GM12878 (cell line): ENCODE measurements around the gene TAF4. TPM values are rescaled to one million over a fixed set of nuclear protein-coding genes. Genes with fewer than 3 reads are reported as not detected.

Experiments used
- ATAC-seq: fragments of 200-7000 bp; cut with Tn5 transposase; 3 replicates; pipeline ENCODE4 v1.9.1; 2020; ENCODE audit warnings: mild to moderate bottlenecking, moderate library complexity
- BruUV-seq: library from RNA; stranded (reverse); fragments of 400-500 nt; replicated peaks from 2 replicates; lab custom pipeline; 2021; lab: Mats Ljungman, UMichigan
- CTCF ChIA-PET: fragments of 300-600 bp; sonication (Branson Sonifier 250); formaldehyde crosslinking; extraction: SDS; loops from one replicate; lab custom pipeline; 2021; ENCODE audit warnings: inconsistent platforms; lab: Yijun Ruan, JAX
- POLR2A ChIA-PET: fragments of 350-600 bp; formaldehyde crosslinking; extraction: SDS; loops from one replicate; lab custom pipeline; 2021; ENCODE audit warnings: inconsistent platforms; lab: Charles Lee
- RAD21 ChIA-PET: fragments of 300-600 bp; sonication (Branson Sonifier 250); formaldehyde crosslinking; loops from one replicate; lab custom pipeline; 2023; ENCODE audit warnings: antibody characterized with exemption; ENCODE audit not compliant: unreplicated experiment; lab: Charles Lee
- SMC1A ChIA-PET: fragments of 300-600 bp; sonication (Branson Sonifier 250); formaldehyde crosslinking; loops from one replicate; lab custom pipeline; 2023; ENCODE audit not compliant: unreplicated experiment, uncharacterized antibody; lab: Charles Lee
- DNase-seq: peaks from one replicate; pipeline ENCODE4 v3.0.0-alpha.2; 2011; ENCODE audit warnings: low read depth, low spot score
- FAIRE-seq: peaks from 3 replicates; lab custom pipeline; 2011; peaks lifted over from hg19 to GRCh38; lab: Jason Lieb, UNC
- H2AFZ ChIP-seq: 2 replicates; pipeline ENCODE4 v1.6.0; 2011; ENCODE audit warnings: low read depth, low read length, control low read depth; ENCODE audit not compliant: control insufficient read depth
- H3K27ac ChIP-seq: 2 replicates; pipeline ENCODE4 v1.5.1; 2011; ENCODE audit warnings: control low read depth; ENCODE audit not compliant: control insufficient read depth, insufficient read depth
- H3K27me3 ChIP-seq, 2 experiments: replicated peaks in 1 of 2; 2 replicates each; pipeline versions ENCODE4 v1.6.0 to v1.6.1; 2011; ENCODE audit warnings: low read length in 1 of 2; ENCODE audit not compliant: control insufficient read depth in 2 of 2, insufficient read depth in 2 of 2
- H3K36me3 ChIP-seq, 2 experiments: 2 replicates each; pipeline ENCODE4 v1.5.1; 2011; ENCODE audit warnings: low read length in 1 of 2; ENCODE audit not compliant: control insufficient read depth in 2 of 2, insufficient read depth in 2 of 2
- H3K4me1 ChIP-seq: 2 replicates; pipeline ENCODE4 v1.6.1; 2011; ENCODE audit warnings: mild to moderate bottlenecking, low read length, moderate library complexity, mixed read lengths; ENCODE audit not compliant: control insufficient read depth, insufficient read depth
- H3K4me2 ChIP-seq: 2 replicates; pipeline ENCODE4 v1.6.0; 2011; ENCODE audit warnings: control low read depth; ENCODE audit not compliant: control insufficient read depth, insufficient read depth
- H3K4me3 ChIP-seq: fragments of 200-600 bp; sonication (generic); 2 replicates; pipeline ENCODE4 v1.5.1; 2016
- H3K79me2 ChIP-seq: 2 replicates; pipeline ENCODE4 v1.6.0; 2011; ENCODE audit warnings: low read length; ENCODE audit not compliant: control insufficient read depth, insufficient read depth
- H3K9ac ChIP-seq: 2 replicates; pipeline ENCODE4 v1.8.0; 2011; ENCODE audit warnings: low read length, control low read depth, mixed read lengths; ENCODE audit not compliant: control insufficient read depth, insufficient read depth
- H3K9me3 ChIP-seq: replicated peaks from 3 replicates; pipeline ENCODE4 v1.5.1; 2011; ENCODE audit warnings: mild to moderate bottlenecking, low read length; ENCODE audit not compliant: control insufficient read depth, insufficient read depth
- H4K20me1 ChIP-seq: 2 replicates; pipeline ENCODE4 v1.6.0; 2011; ENCODE audit not compliant: control insufficient read depth, insufficient read depth
- CBFB ChIP-seq: IDR thresholded peaks from 2 replicates; pipeline ENCODE4 v1.6.1; 2016; ENCODE audit warnings: antibody characterized with exemption, low read depth
- FOS ChIP-seq: IDR thresholded peaks from 3 replicates; pipeline ENCODE4 v1.6.1; 2011; ENCODE audit warnings: borderline replicate concordance; ENCODE audit not compliant: insufficient read length; ENCODE audit errors: extremely low read depth
- KLF5 ChIP-seq: fragments of 450-650 bp; IDR thresholded peaks from 2 replicates; pipeline ENCODE4 v1.6.1; 2014; ENCODE audit warnings: mild to moderate bottlenecking; ENCODE audit not compliant: partially characterized antibody
- MEF2A ChIP-seq: IDR thresholded peaks from 2 replicates; pipeline ENCODE4 v1.6.1; 2011; ENCODE audit warnings: low read depth, mild to moderate bottlenecking, low read length, moderate library complexity; ENCODE audit not compliant: insufficient read depth
- MYC ChIP-seq: IDR thresholded peaks from 2 replicates; pipeline ENCODE4 v1.6.1; 2011; ENCODE audit warnings: mild to moderate bottlenecking, low read length, moderate library complexity, inconsistent platforms; ENCODE audit not compliant: insufficient read depth, insufficient replicate concordance, insufficient read length, severe bottlenecking
- NFYB ChIP-seq: IDR thresholded peaks from 2 replicates; pipeline ENCODE4 v1.6.1; 2011; ENCODE audit warnings: low read depth, mild to moderate bottlenecking, low read length, improper control_type of control experiment, moderate library complexity; ENCODE audit not compliant: insufficient read depth
- TARDBP ChIP-seq: IDR thresholded peaks from 2 replicates; pipeline ENCODE4 v1.6.1; 2016; ENCODE audit warnings: borderline replicate concordance
- TBL1XR1 ChIP-seq: IDR thresholded peaks from 2 replicates; pipeline ENCODE4 v1.6.1; 2012; ENCODE audit warnings: low read depth, low read length, improper control_type of control experiment
- USF1 ChIP-seq: IDR thresholded peaks from 2 replicates; pipeline ENCODE4 v1.6.1; 2011; ENCODE audit warnings: borderline replicate concordance, low read depth, mild to moderate bottlenecking, moderate library complexity, mixed read lengths, low read length; ENCODE audit not compliant: insufficient read depth; ENCODE audit errors: extremely low read length
- ZSCAN29 ChIP-seq: fragments of 450-650 bp; IDR thresholded peaks from 2 replicates; pipeline ENCODE4 v1.6.1; 2017; ENCODE audit warnings: mild to moderate bottlenecking, moderate library complexity
- WGBS: methylation state at CpG from one replicate; pipeline ENCODE4 v1.1.6; 2016; ENCODE audit warnings: low lambda C conversion rate; ENCODE audit not compliant: insufficient replicate concordance, insufficient coverage; ENCODE audit errors: missing lambda C conversion rate; 5-methylcytosine and 5-hydroxymethylcytosine counted together
- in situ Hi-C: fragments of 300-500 bp; cut with MboI; formaldehyde crosslinking; loops from 9 replicates; pipeline ENCODE4 v1.14.3; 2018; ENCODE audit warnings: mixed read lengths
- intact Hi-C: fragments of 100-400 bp; cut with micrococcal nuclease; formaldehyde crosslinking; loops from one replicate; pipeline ENCODE4 v1.14.2; 2022; ENCODE audit not compliant: unreplicated experiment
- polyA plus RNA-seq, 11 experiments: library from polyadenylated mRNA; depleted of rRNA in 4 of 11; unstranded in 6 of 11; stranded (reverse) in 5 of 11; fragments of >200 nt; fragmentation: Nextera tagmentation in 4 of 11; fragmentation: Illumina TruSeq in 1 of 11; extraction: Ambion mirVana in 4 of 11; extraction: Trizol in 1 of 11; gene quantifications; 1 replicate in 1 of 11; 2 replicates in 10 of 11; pipeline versions ENCODE4 v1.2.1 to v1.2.3, GENCODE V29; 2011 to 2016; ENCODE audit warnings: inconsistent platforms in 2 of 11, missing spikeins in 2 of 11, low read depth in 1 of 11
- total RNA-seq, 4 experiments: library from RNA; depleted of rRNA in 3 of 4; stranded (reverse); fragments of >200 nt in 3 of 4; fragmentation: Illumina TruSeq in 1 of 4; extraction: Trizol in 1 of 4; gene quantifications; 2 replicates each; pipeline versions ENCODE4 v1.2.1 to v1.2.3, GENCODE V29; 2013 to 2021

Gene TAF4
- total and polyA plus RNA-seq, 10 of the 15 experiments (the other 5 are each of a cell fraction or from before 2014, with no cell fraction given), result 0.39 to 16.9 (median 3.4) TPM

- Histone ChIP-seq H2AFZ (no peak overlapping the region), H3K4me2 (no peak overlapping the region)
- no peak for FAIRE-seq
These were observed 3.3 kb upstream of the TAF4 start for GRCh38 chr20:62068997-62069396.

More at GRCh38 chr20:62068997-62069396, 3.3 kb upstream of the TAF4 start:
- ChIA-PET POLR2A (interaction anchor here (1.2 kb wide), 1 partner anchor 64 kb away, joined by 3 read pairs; no protein-coding TSS in a partner anchor), CTCF (no interaction called here), SMC1A (no interaction called here), RAD21 (no interaction called here)
- no peak for DNase-seq
- H3K4me3 ChIP-seq, result no peak overlapping the region
- H3K9me3 ChIP-seq, result peaks cover 3% of the 10 kb centered on the region; the same call in 1 of the 3 replicates
- H3K36me3 ChIP-seq, result no peaks in the 10 kb centered on the region
- H3K9ac ChIP-seq, result no peak overlapping the region
- H4K20me1 ChIP-seq, result no peaks in the 10 kb centered on the region
- no TSS peak for BruUV-seq
- TF ChIP-seq FOS (no peak), KLF5 (no peak), ZSCAN29 (no peak), NFYB (no peak), USF1 (no peak), TARDBP (no peak), TBL1XR1 (no peak), MYC (no peak), CBFB (no peak), MEF2A (no peak)
- no peaks in the 10 kb centered on the region for H3K27me3 ChIP-seq
- H3K79me2 ChIP-seq, result peaks cover 4% of the 10 kb centered on the region
- ATAC-seq, result no peak
- WGBS, result 83% methylated on average over 7 of the region's 7 CpGs
- H3K27ac ChIP-seq, result no peak overlapping the region
- intact Hi-C loops (no loop called here), in situ Hi-C loops (loop anchor here (5.0 kb wide), 1 partner anchor 53 kb away; the partner anchor contains the start of gene LSM14B)
- H3K4me1 ChIP-seq, result peaks cover 9% of the 10 kb centered on the region
